HL-60 (cell line): ENCODE results near the gene GTF3C1.

Experiments used
- CTCF ChIP-seq: IDR thresholded peaks from one replicate; pipeline ENCODE4 v1.5.1; 2011; ENCODE audit warnings: low read length, control low read depth, inconsistent platforms; ENCODE audit not compliant: insufficient read depth
- TF ChIP-seq, protein P1 (sequence below): IDR thresholded peaks from 2 replicates; pipeline ENCODE4 v1.6.1; 2012; ENCODE audit warnings: low read depth; ENCODE audit not compliant: insufficient replicate concordance

DNA sequence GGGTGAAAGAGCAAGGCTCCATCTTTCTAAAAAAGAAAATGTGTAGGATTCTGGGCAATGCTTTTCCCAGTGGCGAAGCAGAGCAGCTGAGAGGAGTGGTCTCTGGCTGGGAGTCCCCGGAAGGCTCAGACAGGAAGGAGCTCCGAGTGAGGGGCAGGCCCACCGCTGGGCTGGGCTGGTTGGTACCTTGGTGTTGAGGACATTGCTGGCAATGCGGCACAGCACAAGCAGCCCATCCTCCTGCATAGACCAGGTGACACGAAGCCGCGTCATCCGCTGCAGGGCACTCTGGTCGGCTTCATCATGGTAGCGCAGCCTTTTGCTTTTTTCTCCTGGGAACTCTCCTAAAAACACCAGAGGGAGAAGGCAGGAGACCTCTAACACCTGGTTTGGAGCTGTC lies 63.9 kb downstream of the GTF3C1 start:
- TF ChIP-seq CTCF: no peak
- TF ChIP-seq, protein P1, sequence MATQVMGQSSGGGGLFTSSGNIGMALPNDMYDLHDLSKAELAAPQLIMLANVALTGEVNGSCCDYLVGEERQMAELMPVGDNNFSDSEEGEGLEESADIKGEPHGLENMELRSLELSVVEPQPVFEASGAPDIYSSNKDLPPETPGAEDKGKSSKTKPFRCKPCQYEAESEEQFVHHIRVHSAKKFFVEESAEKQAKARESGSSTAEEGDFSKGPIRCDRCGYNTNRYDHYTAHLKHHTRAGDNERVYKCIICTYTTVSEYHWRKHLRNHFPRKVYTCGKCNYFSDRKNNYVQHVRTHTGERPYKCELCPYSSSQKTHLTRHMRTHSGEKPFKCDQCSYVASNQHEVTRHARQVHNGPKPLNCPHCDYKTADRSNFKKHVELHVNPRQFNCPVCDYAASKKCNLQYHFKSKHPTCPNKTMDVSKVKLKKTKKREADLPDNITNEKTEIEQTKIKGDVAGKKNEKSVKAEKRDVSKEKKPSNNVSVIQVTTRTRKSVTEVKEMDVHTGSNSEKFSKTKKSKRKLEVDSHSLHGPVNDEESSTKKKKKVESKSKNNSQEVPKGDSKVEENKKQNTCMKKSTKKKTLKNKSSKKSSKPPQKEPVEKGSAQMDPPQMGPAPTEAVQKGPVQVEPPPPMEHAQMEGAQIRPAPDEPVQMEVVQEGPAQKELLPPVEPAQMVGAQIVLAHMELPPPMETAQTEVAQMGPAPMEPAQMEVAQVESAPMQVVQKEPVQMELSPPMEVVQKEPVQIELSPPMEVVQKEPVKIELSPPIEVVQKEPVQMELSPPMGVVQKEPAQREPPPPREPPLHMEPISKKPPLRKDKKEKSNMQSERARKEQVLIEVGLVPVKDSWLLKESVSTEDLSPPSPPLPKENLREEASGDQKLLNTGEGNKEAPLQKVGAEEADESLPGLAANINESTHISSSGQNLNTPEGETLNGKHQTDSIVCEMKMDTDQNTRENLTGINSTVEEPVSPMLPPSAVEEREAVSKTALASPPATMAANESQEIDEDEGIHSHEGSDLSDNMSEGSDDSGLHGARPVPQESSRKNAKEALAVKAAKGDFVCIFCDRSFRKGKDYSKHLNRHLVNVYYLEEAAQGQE: no peak
